Forelimb muscle (tissue), 1 donor: ENCODE data around the gene OGFOD2. TPM values are rescaled to one million over a fixed set of nuclear protein-coding genes. Genes with fewer than 3 reads are reported as not detected.

Experiments used
- DNase-seq: peaks from one replicate; pipeline ENCODE4 v3.0.0-alpha.2; 2013; ENCODE audit warnings: low read depth
- polyA plus RNA-seq: library from polyadenylated mRNA; unstranded; fragments of 120-200 nt; gene quantifications from one replicate; pipeline ENCODE4 v1.2.1, GENCODE V29; 2013; ENCODE audit not compliant: insufficient read length

The OGFOD2 gene
- polyA plus RNA-seq, 1 donor: 9.2 TPM

GRCh38 chr12:122977153-122977552 lies 2.1 kb downstream of the OGFOD2 start:
- no peak for DNase-seq

GRCh38 chr12:122977655-122978392 lies 2.8 kb downstream of the OGFOD2 start:
- no peak for DNase-seq

GRCh38 chr12:122978507-122978955 lies 3.5 kb downstream of the OGFOD2 start:
- no peak for DNase-seq

- DNase-seq: no peak
These were observed 4.2 kb downstream of the OGFOD2 start for GRCh38 chr12:122979001-122979907.

GRCh38 chr12:122979908-122980182 lies 4.8 kb downstream of the OGFOD2 start:
- no peak for DNase-seq

GRCh38 chr12:122980183-122981035 lies 5.4 kb downstream of the OGFOD2 start, which contains the start of gene ARL6IP4:
ARL6IP4 (plus strand) TSS chr12:122980681; CDS start chr12:122981140, 459 bp downstream.
- no peak for DNase-seq

- no peak for DNase-seq
These were observed 6.0 kb downstream of the OGFOD2 start for GRCh38 chr12:122981036-122981471.

- no peak for DNase-seq
These were observed 6.8 kb downstream of the OGFOD2 start for GRCh38 chr12:122981587-122982476.

- no peak for DNase-seq
These were observed 7.4 kb downstream of the OGFOD2 start for GRCh38 chr12:122982477-122982815.

- DNase-seq: no peak
These were observed 8.1 kb downstream of the OGFOD2 start for GRCh38 chr12:122982963-122983788.

GRCh38 chr12:122983789-122984515 lies 8.9 kb downstream of the OGFOD2 start:
- DNase-seq: no peak

GRCh38 chr12:122984612-122985337 lies 9.7 kb downstream of the OGFOD2 start:
- DNase-seq: no peak

GRCh38 chr12:122985338-122986257 lies 10.6 kb downstream of the OGFOD2 start:
- no peak for DNase-seq

GRCh38 chr12:122986258-122986871 lies 11.3 kb downstream of the OGFOD2 start:
- no peak for DNase-seq

GRCh38 chr12:122987086-122987951 lies 12.3 kb downstream of the OGFOD2 start:
- no peak for DNase-seq

GRCh38 chr12:122988036-122988435 lies 13.0 kb downstream of the OGFOD2 start:
- no peak for DNase-seq
